OCI-LY1 (cell line): ENCODE measurements around the gene DCUN1D4.

Experiments used
- H2AFZ ChIP-seq: fragments of 200-600 bp; sonication (generic), shearing (Covaris generic); 2 replicates; pipeline ENCODE4 v1.6.0; 2014; ENCODE audit warnings: antibody characterized with exemption, mild to moderate bottlenecking, low read length
- H3F3A ChIP-seq: fragments of 200-600 bp; sonication (generic), shearing (Covaris generic); 2 replicates; pipeline ENCODE4 v1.6.0; 2014; ENCODE audit warnings: mild to moderate bottlenecking, antibody characterized with exemption, low read length, moderate library complexity; ENCODE audit not compliant: insufficient read depth
- H3K27ac ChIP-seq: fragments of 200-600 bp; sonication (generic); 2 replicates; pipeline ENCODE4 v1.5.1; 2014; ENCODE audit warnings: low read length, mixed run types, mild to moderate bottlenecking, low read depth; ENCODE audit not compliant: poor library complexity, severe bottlenecking
- H3K27me3 ChIP-seq: fragments of 200-600 bp; sonication (generic); 2 replicates; pipeline ENCODE4 v1.6.0; 2014; ENCODE audit warnings: antibody characterized with exemption, mild to moderate bottlenecking, low read length, moderate library complexity; ENCODE audit not compliant: insufficient read depth
- H3K36me3 ChIP-seq: fragments of 200-600 bp; sonication (generic); 2 replicates; pipeline ENCODE4 v1.6.1; 2014; ENCODE audit warnings: mild to moderate bottlenecking, antibody characterized with exemption, low read length, moderate library complexity, mixed read lengths; ENCODE audit not compliant: insufficient read depth
- H3K4me1 ChIP-seq: fragments of 200-600 bp; sonication (generic); 2 replicates; pipeline ENCODE4 v1.5.1; 2014; ENCODE audit warnings: mild to moderate bottlenecking, low read length, moderate library complexity; ENCODE audit not compliant: insufficient read depth, severe bottlenecking
- H3K4me2 ChIP-seq: fragments of 200-600 bp; sonication (generic), shearing (Covaris generic); 2 replicates; pipeline ENCODE4 v1.6.1; 2014; ENCODE audit warnings: low read length
- H3K4me3 ChIP-seq: fragments of 200-600 bp; sonication (generic); 2 replicates; pipeline ENCODE4 v1.5.1; 2014; ENCODE audit warnings: low read length, low read depth, mild to moderate bottlenecking, mixed read lengths; ENCODE audit not compliant: poor library complexity, severe bottlenecking
- H3K79me2 ChIP-seq: fragments of 200-600 bp; shearing (Covaris generic); 2 replicates; pipeline ENCODE4 v1.6.1; 2016; ENCODE audit warnings: mixed run types, low read length, mixed read lengths; ENCODE audit not compliant: insufficient read depth
- H3K9ac ChIP-seq: fragments of 200-600 bp; sonication (generic), shearing (Covaris generic); 2 replicates; pipeline ENCODE4 v1.6.1; 2014; ENCODE audit warnings: mild to moderate bottlenecking, low read length, mixed read lengths
- H3K9me2 ChIP-seq: fragments of 200-600 bp; sonication (generic), shearing (Covaris generic); 2 replicates; pipeline ENCODE4 v1.6.1; 2014; ENCODE audit warnings: low read depth, mild to moderate bottlenecking, low read length, mixed read lengths
- H3K9me3 ChIP-seq: fragments of 200-600 bp; shearing (Covaris generic); 2 replicates; pipeline ENCODE4 v1.6.1; 2014; ENCODE audit warnings: low read length, mixed read lengths
- H4K20me1 ChIP-seq: fragments of 200-600 bp; sonication (generic), shearing (Covaris generic); 2 replicates; pipeline ENCODE4 v1.6.0; 2016; ENCODE audit warnings: mild to moderate bottlenecking, low read length; ENCODE audit not compliant: insufficient read depth
- CTCF ChIP-seq: fragments of 200-600 bp; sonication (generic), shearing (Covaris generic); IDR thresholded peaks from 2 replicates; pipeline ENCODE4 v1.5.1; 2017; ENCODE audit warnings: mild to moderate bottlenecking, antibody characterized with exemption, low read length, moderate library complexity, mixed read lengths
- EZH2 ChIP-seq: fragments of 200-600 bp; sonication (generic), shearing (Covaris generic); IDR thresholded peaks from 2 replicates; pipeline ENCODE4 v1.8.0; 2017; ENCODE audit warnings: borderline replicate concordance, mixed run types, mild to moderate bottlenecking, antibody characterized with exemption, low read length, moderate library complexity, mixed read lengths

DCUN1D4 gene

GRCh38 chr4:51840781-51841180, 2.2 kb upstream of the DCUN1D4 start:
- H3K4me3 ChIP-seq, result no peak overlapping the region
- no peaks in the 10 kb centered on the region for H4K20me1 ChIP-seq
- H3K9me3 ChIP-seq, result no peaks in the 10 kb centered on the region
- no peak overlapping the region for H3K9ac ChIP-seq
- H3K27ac ChIP-seq, result no peak overlapping the region
- H3K4me2 ChIP-seq, result no peak overlapping the region
- peaks cover 13% of the 10 kb centered on the region for H3K4me1 ChIP-seq
- TF ChIP-seq EZH2 (no peak), CTCF (no peak)
- no peak overlapping the region for H2AFZ ChIP-seq
- H3K9me2 ChIP-seq, result no peaks in the 10 kb centered on the region
- H3K79me2 ChIP-seq, result peaks cover 5% of the 10 kb centered on the region; the same call in 1 of the 2 replicates
- H3F3A ChIP-seq, result no peaks in the 10 kb centered on the region
- no peaks in the 10 kb centered on the region for H3K36me3 ChIP-seq
- H3K27me3 ChIP-seq, result no peaks in the 10 kb centered on the region

GRCh38 chr4:51842167-51842553, 793 bp upstream of the DCUN1D4 start:
- no peaks in the 10 kb centered on the region for H3K36me3 ChIP-seq
- no peaks in the 10 kb centered on the region for H3K27me3 ChIP-seq
- H3K9me2 ChIP-seq, result no peaks in the 10 kb centered on the region
- H4K20me1 ChIP-seq, result no peaks in the 10 kb centered on the region
- peak overlapping the region; percentile 1 for H2AFZ ChIP-seq
- H3K27ac ChIP-seq, result no peak overlapping the region
- peak overlapping the region; percentile 63 for H3K4me3 ChIP-seq
- H3F3A ChIP-seq, result no peaks in the 10 kb centered on the region
- peak overlapping the region; percentile 48 for H3K9ac ChIP-seq
- TF ChIP-seq CTCF (no peak), EZH2 (no peak)
- H3K4me2 ChIP-seq, result peak overlapping the region; percentile 68
- peaks cover 13% of the 10 kb centered on the region for H3K4me1 ChIP-seq
- peaks cover 19% of the 10 kb centered on the region for H3K79me2 ChIP-seq
- H3K9me3 ChIP-seq, result no peaks in the 10 kb centered on the region

- TF ChIP-seq CTCF (no peak), EZH2 (no peak)
- no peaks in the 10 kb centered on the region for H4K20me1 ChIP-seq
- H3K36me3 ChIP-seq, result no peaks in the 10 kb centered on the region
- peak overlapping the region; percentile 69 for H3K9ac ChIP-seq
- peak overlapping the region; percentile 63 for H3K4me3 ChIP-seq
- peaks cover 13% of the 10 kb centered on the region for H3K4me1 ChIP-seq
- H3K4me2 ChIP-seq, result peak overlapping the region; percentile 69
- no peaks in the 10 kb centered on the region for H3K27me3 ChIP-seq
- H3K79me2 ChIP-seq, result peaks cover 31% of the 10 kb centered on the region
- no peaks in the 10 kb centered on the region for H3K9me2 ChIP-seq
- H3K9me3 ChIP-seq, result no peaks in the 10 kb centered on the region
- no peaks in the 10 kb centered on the region for H3F3A ChIP-seq
- H2AFZ ChIP-seq, result no peak overlapping the region
- H3K27ac ChIP-seq, result peak overlapping the region; percentile 66
These were observed 578 bp downstream of the DCUN1D4 start for GRCh38 chr4:51843309-51844152.
